Right kidney (tissue), 9 donors: ENCODE data around the gene ZSCAN5B.
A peak's percentile ranks its signal among the peaks of the same experiment; 100 is the strongest.
"Not testable (repeated sequence)": the region's sequence is repeated elsewhere in the genome, so short reads cannot be mapped to it uniquely, and the experiment has no call there.

Experiments
- DNase-seq: peaks from one replicate; pipeline ENCODE4 v3.0.0-alpha.2; 2016
- long read RNA-seq, 8 donors: transcript quantifications; one replicate each; lab custom pipeline, GENCODE V29; 2026

The ZSCAN5B gene
- long read RNA-seq, donor 1 = 0 reads
- long read RNA-seq, donor 2 = 0 reads
- long read RNA-seq, donor 3 = 0 reads
- long read RNA-seq, donor 4 = 0 reads
- long read RNA-seq, donor 5 = 0 reads
- long read RNA-seq, donor 6 = 0 reads
- long read RNA-seq, donor 7 = 0 reads
- long read RNA-seq, donor 8 = 0 reads

- not testable (repeated sequence) for DNase-seq
Measured at GRCh38 chr19:56197646-56198045, at the start of gene ZSCAN5B. ZSCAN5B (minus strand) TSS chr19:56197783; CDS start chr19:56193052, 4,731 bp downstream.

- DNase-seq = not testable (repeated sequence)
Measured at GRCh38 chr19:56245764-56246163, 48.2 kb upstream of the ZSCAN5B start.

GRCh38 chr19:56245121-56245740 lies 47.6 kb upstream of the ZSCAN5B start:
- DNase-seq = no peak

GRCh38 chr19:56223481-56223880 lies 25.9 kb upstream of the ZSCAN5B start:
- DNase-seq = no peak

GRCh38 chr19:56222901-56223300 lies 25.3 kb upstream of the ZSCAN5B start:
- no peak for DNase-seq

- DNase-seq = no peak
Measured at GRCh38 chr19:56221851-56222250, 24.3 kb upstream of the ZSCAN5B start.

GRCh38 chr19:56221442-56221841 lies 23.9 kb upstream of the ZSCAN5B start:
- not testable (repeated sequence) for DNase-seq

- DNase-seq = no peak
Measured at GRCh38 chr19:56218961-56219360, 21.4 kb upstream of the ZSCAN5B start.

- peak; percentile 70 for DNase-seq
Measured at GRCh38 chr19:56217039-56217949, 19.7 kb upstream of the ZSCAN5B start.

GRCh38 chr19:56211718-56212117 lies 14.1 kb upstream of the ZSCAN5B start:
- no peak for DNase-seq

- not testable (repeated sequence) for DNase-seq
Measured at GRCh38 chr19:56210036-56210435, 12.5 kb upstream of the ZSCAN5B start.

GRCh38 chr19:56209091-56209490 lies 11.5 kb upstream of the ZSCAN5B start:
- DNase-seq = no peak

- not testable (repeated sequence) for DNase-seq
Measured at GRCh38 chr19:56207581-56207980, 10.0 kb upstream of the ZSCAN5B start.

- DNase-seq = no peak
Measured at GRCh38 chr19:56201973-56202372, 4.4 kb upstream of the ZSCAN5B start, which contains the start of gene ZSCAN5C. ZSCAN5C (plus strand) TSS chr19:56202273; CDS start chr19:56205914, 3,641 bp downstream.

GRCh38 chr19:56199687-56200086 lies 2.1 kb upstream of the ZSCAN5B start:
- no peak for DNase-seq

- no peak for DNase-seq
Measured at GRCh38 chr19:56193981-56194640, 3.5 kb downstream of the ZSCAN5B start.

GRCh38 chr19:56191711-56192110 lies 5.9 kb downstream of the ZSCAN5B start:
- DNase-seq = no peak

GRCh38 chr19:56191115-56191514 lies 6.5 kb downstream of the ZSCAN5B start:
- DNase-seq = no peak

- DNase-seq = no peak
Measured at GRCh38 chr19:56189785-56190184, 7.8 kb downstream of the ZSCAN5B start.

GRCh38 chr19:56177564-56178243 lies 19.9 kb downstream of the ZSCAN5B start:
- no peak for DNase-seq

- no peak for DNase-seq
Measured at GRCh38 chr19:56176881-56177280, 20.7 kb downstream of the ZSCAN5B start.

GRCh38 chr19:56176310-56176709 lies 21.3 kb downstream of the ZSCAN5B start:
- DNase-seq = not testable (repeated sequence)
